Suppressor macrophage treated with lipopolysaccharide for 4 hours (primary cell): ENCODE data around the gene MROH2A.

Experiments used
- DNase-seq: peaks from one replicate; pipeline ENCODE4 v3.0.0-alpha.2; 2020

MROH2A gene

GRCh38 chr2:233802132-233802815 lies 24.1 kb downstream of the MROH2A start:
- DNase-seq: no peak

- no peak for DNase-seq
Measured at GRCh38 chr2:233803292-233803911, 25.3 kb downstream of the MROH2A start.

- no peak for DNase-seq
Measured at GRCh38 chr2:233803994-233804393, 25.9 kb downstream of the MROH2A start.

- no peak for DNase-seq
Measured at GRCh38 chr2:233807215-233807865, 29.2 kb downstream of the MROH2A start.

GRCh38 chr2:233807966-233808935 lies 30.1 kb downstream of the MROH2A start:
- DNase-seq: no peak

- DNase-seq: no peak
Measured at GRCh38 chr2:233810385-233810784, 32.3 kb downstream of the MROH2A start.

- DNase-seq: no peak
Measured at GRCh38 chr2:233811087-233811486, 33.0 kb downstream of the MROH2A start.

GRCh38 chr2:233811732-233812131 lies 33.6 kb downstream of the MROH2A start:
- DNase-seq: no peak

GRCh38 chr2:233813236-233814055 lies 35.3 kb downstream of the MROH2A start:
- no peak for DNase-seq

GRCh38 chr2:233814056-233814835 lies 36.1 kb downstream of the MROH2A start:
- DNase-seq: no peak

- no peak for DNase-seq
Measured at GRCh38 chr2:233815861-233816260, 37.7 kb downstream of the MROH2A start.

- no peak for DNase-seq
Measured at GRCh38 chr2:233816334-233816733, 38.2 kb downstream of the MROH2A start.

GRCh38 chr2:233816771-233817170 lies 38.6 kb downstream of the MROH2A start:
- no peak for DNase-seq

- DNase-seq: no peak
Measured at GRCh38 chr2:233817361-233817911, 39.3 kb downstream of the MROH2A start.

- DNase-seq: no peak
Measured at GRCh38 chr2:233817995-233818638, 40.0 kb downstream of the MROH2A start.

GRCh38 chr2:233818639-233819621 lies 40.8 kb downstream of the MROH2A start:
- DNase-seq: no peak

- DNase-seq: no peak
Measured at GRCh38 chr2:233819884-233820773, 42.0 kb downstream of the MROH2A start.

GRCh38 chr2:233820774-233821105 lies 42.6 kb downstream of the MROH2A start:
- no peak for DNase-seq
